CD4-positive, alpha-beta T cell treated with Interleukin-15 for 1 hour (primary cell): ENCODE measurements around the gene SLC23A2.
"Not testable (repeated sequence)": the region's sequence is repeated elsewhere in the genome, so short reads cannot be mapped to it uniquely, and the experiment has no call there.

ENCODE experiments used
- DNase-seq: peaks from one replicate; pipeline ENCODE4 v3.0.0-alpha.2; 2020

Gene SLC23A2

DNA sequence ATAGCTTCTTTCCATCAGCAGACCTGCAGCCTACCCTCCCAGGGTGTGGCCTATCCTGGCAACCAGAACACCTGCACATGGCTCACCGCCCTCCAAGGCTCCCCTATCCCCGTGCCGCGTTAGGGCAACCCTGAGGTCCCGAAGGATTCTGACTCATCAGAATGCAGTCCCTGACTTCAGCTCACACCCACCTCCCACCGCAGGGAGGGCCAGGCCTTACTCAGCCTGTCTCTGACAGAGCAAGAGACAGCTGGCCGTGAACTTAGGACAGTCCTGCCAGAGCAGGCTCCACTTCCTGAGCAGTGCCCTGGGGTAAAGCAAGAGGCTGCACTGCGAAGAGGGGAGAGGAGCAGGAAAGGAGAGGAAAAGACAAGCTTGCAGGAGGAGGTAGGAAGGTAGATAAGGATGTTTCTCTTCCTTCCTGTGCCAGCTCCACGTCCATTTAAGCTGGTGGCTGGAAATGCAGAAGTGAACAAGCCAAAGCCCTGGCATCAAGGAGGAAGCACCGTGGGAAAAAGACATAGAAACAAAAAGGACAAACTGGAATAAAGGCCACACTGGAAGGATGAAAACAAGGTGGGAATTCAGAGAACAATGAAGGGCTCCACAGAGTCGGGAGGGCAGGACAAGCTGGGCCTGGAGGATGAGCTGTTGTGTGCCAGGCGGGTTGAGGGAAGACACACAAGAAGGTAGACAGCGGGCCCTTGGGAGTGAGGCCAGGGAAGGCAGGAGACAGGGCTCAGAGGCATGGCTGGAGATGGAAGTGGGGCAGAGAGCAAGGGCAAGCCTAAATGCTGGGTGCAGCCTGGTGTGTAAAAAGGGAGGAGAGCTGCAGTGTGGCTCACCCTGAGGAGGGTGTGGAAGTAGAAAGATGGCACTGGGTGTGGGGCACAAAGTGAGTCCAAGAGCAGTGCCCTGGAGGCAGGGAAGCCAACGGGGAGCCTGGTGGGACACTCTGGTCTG, 102.7 kb downstream of the SLC23A2 start:
- DNase-seq, result no peak

DNA sequence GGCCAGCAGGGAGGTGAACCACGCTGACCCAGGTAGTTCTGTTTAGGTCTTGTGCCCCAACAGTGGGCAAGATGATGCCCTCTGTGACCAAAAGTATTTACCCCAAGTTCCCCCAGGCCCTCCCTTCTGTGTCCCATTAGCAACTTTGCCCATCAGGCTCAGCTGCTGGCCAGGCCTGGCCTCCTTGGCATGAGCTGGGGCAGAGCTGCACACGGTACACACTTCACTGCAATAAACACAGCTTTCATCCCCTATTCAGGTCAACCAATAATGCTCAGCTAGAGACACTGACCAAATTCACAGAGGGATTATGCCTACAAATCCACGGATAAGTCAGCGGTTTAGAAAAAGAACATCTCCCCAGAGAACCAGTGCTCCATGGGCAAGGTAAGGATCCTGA, 103.7 kb downstream of the SLC23A2 start:
- DNase-seq, result no peak

DNA sequence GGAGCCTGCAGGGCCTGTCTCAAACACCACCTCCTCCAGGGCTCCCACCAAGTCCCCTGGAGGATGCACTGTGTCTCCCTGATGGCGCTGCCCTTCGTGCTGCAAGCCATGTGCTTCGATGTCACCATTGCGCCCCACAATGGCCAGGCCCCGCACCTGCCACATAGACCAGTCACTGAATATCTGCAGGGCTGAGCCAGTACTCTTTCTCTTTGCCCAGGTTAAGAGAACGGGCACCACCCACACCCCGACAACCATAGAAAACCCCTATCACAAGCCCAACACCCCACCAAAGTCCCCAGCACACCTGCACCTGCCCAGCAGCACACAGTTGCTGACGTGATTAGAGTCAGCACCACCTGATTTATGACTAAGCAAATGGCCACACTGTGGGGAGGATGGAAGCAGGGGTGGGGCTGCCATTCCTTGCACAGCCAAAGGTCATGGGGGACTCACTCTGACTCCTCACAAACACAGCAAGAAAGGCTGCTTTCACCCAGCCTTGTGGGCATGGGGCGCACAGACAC, 104.3 kb downstream of the SLC23A2 start:
- DNase-seq, result no peak

DNA sequence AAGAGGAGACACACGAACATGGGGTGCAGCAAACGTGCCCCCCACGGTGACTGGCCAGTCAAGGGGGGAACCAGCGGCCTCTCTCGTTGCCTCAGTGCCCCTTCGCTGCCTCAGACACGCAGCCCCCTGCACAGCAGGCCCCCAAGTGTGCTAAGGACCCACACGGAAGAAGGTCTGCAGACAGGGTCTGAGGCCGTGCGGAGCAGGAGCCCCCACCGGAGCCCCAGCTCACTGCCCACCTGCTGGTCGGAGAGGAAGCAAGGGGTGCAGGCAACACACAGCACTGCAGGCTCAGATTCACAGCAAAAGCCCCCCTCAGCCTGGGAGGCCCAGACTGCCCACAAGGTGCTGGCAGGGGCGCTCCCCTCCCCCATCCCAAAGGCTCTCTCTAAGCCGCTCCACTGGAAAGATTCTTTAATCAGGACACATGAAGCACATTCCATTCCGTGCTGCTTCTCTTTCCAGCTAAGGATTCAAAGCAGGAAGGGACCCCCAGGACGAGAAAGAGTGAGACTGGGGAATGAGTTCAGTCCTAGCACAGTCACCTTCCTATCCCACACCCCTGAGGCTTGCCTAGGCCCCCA, 105.1 kb downstream of the SLC23A2 start:
- DNase-seq, result no peak

DNA sequence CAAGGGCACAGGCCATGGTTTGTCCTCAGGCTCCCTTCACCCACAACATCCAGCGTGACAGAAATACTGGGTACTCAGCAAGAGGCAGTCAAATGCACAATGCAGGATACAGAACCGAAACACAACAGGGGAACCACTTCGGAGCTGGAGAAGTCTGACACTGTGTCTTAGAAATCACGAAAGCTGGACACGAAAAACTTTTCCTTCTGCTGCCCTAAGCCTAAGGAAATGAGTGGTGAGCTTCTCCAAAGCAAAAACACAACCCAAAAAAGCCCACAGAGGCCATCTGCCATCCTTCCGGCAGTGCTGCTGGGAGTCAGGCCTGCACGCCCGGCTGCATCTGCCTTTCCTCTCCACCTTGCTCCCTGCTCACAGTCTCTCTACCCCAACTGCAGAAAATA, 106.3 kb downstream of the SLC23A2 start:
- no peak for DNase-seq

DNA sequence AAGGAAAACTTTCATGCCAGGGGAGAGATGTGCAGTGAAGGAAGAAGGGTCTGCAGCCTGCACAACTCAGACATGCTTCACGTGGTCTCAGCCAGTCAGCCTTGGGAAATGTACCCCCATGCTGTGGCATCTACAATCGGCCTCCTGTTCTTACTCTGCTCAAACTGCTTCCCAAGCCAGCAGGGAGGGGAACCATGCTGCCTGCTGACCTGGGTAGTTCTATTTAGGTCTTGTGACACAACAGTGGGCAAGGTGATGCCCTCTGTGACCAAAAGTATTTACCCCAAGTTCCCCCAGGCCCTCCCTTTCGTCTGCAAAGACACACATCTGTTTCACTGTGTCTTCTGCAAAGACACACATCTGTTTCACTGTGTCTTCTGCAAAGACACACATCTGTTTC, 106.9 kb downstream of the SLC23A2 start:
- no peak for DNase-seq

DNA sequence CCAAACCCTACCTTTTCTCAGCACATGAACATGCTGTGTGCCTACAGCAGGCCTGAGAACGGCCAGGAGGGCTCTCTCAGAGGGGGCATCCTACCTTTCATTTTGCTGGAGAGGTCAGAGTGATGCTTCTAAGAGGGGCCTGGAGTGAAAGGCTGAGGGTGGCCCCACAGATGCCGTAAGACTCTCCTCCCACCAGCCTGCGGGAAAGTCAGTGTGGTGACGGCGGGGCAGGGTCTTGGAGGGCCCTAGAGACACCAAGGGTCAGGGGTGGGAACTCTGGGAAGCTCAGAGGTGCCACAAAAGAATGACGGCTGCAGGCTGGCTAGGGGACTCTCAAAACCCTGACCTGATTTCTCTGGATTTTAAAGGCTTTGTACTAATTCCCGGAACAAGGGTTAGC, 107.6 kb downstream of the SLC23A2 start:
- no peak for DNase-seq

DNA sequence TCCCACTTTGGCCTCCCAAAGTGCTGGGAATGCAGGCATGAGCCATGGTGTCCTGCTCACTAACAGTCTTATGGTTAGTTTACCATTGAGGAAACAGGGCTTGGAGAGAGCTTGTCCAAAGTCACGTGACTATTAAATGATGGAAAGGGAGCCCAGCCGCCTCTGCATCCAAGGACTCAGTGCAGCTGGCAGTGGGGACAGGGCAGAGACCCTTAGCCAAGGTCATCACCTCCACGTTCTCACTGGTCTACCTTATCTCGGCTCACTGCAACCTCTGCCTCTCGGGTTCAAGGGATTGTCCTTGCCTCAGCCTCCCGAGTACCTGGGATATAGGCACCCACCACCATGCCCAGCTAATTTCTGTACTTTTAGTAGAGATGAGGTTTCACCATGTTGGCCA, 109.3 kb downstream of the SLC23A2 start:
- no peak for DNase-seq

DNA sequence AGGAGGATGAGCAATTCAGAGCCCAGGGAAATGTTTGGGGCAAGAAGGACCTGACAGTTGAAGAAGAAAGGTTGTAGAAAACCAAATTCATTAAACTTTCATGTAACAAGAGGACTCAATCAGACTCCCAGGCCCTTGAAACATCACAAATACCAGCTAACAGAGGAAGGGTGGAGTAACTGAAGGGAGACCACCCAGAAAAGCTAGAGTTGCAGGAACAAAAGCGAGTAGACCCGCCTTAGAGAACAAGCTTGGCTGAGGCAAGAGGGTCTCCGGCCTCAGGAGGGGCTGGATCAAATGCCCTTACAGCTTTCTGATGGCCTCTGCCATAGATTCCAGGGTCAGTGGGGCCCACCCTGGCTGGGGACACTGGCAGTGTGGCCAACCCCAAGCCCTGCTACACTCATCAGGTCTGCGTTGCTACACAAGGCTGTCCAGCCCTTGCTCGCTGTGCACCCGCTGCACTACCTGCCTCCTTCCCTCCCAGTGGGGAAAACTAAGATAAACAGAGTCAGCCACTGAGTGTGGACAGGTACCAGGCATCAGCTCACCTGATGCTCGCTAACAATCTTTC, 110.0 kb downstream of the SLC23A2 start:
- DNase-seq, result no peak

DNA sequence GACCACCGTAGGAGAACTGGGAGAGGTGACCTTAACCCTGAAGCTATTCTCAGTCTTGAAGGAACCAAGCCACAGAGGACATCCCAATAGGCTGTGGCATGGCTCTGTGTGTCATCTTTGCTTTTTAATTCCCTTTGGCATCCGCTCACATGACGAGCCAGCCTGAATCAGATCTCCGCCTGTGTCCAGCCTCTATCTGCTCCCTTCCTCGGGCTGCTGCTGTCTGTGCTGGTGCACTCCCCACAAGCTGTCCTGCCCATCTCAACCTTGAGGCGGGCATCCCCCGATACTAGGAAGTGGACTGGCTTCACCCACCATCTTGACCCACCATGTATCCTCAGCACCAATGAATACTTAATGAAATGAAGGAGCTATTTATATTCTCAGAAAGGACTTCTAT, 111.9 kb downstream of the SLC23A2 start:
- DNase-seq, result no peak

DNA sequence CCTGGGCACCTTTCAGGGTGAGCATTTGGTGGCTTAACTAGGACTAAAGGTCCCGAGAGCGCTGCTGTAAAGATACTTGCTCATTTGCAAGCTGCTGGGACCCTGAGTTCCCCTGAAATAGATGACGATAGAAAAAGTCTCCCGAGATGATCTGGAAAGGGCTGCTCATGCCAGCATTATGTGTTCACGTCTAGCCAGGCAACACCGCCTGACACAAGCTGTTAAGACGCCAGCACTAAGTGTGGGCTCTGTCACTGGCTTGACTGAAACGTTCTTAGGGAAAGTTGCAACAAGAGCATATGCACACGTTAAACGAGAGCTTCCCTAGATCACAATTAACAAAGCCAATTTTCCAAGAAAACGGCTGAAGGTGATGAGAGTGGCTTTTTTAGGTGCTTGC, 113.7 kb downstream of the SLC23A2 start:
- no peak for DNase-seq

DNA sequence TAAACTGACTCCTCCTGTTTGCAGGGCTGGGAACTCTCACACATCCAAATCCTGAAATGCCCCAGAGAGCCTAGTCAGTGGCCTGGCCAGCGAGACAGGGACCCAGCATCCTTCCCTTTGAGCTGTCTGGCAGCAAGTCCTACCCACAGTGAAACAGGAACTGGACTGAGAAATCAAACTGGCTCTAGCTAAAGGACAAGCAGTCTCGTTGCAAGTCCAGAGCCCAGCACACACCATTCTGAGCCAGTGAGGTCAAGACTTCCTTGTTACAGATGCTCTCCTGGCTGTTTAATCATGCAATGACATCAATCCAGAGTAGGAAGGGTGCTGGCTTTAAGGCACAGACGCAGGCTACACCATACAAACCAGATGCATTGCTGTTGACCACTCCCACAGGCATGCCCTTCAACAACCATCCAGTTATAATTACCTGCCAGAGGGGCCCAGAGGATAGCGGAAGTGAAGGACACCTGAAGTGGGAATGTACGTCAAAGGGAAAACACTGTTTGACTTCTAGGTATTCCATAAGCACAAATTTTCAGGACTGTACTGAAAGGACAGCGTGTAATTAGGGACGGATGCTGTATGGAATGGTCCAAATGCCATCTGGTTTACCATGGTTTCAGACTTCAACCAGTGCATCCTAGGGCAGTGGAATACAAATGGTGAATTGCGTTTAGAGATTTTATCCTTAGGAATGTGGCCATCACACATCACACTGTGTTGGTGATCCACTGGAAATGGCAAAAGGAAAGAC, 114.4 kb downstream of the SLC23A2 start:
- no peak for DNase-seq

DNA sequence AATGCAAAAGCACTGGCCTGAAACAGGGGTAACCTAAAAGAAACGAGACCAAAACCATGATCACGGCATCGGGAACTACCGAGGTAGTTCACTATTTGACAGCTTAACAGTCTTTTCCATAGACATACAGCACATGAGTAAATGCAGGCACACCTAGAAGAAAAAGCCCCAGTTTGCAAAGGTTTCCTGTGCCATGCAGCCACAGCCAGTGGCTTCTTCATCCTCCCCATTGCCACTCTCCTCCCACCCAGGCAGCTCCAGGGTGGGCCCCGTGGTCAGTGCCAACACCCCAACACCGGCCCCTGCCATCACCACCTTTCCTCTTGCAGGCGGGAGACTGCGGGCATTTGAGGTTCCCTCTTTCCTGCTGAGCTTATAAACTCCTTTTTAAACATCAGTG, 115.4 kb downstream of the SLC23A2 start:
- no peak for DNase-seq

DNA sequence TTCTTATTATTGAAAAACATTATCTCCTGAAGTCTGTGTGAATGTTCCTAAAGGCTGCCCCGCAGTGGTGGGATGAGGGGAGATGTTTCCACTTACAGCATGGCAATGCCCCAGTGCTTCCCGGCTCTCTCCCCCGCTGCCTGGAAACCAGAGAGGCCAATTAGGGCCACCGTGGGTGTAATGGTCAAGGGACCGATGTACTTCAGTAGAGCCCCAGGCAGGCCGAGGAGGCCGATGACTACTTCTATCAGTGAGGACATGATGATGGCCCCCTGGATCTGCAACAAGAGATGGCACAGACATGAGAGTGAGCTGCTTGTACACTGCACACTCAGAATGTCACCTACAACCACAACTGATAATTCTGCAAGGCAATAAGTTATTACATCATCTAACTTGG, 117.8 kb downstream of the SLC23A2 start:
- DNase-seq, result no peak

DNA sequence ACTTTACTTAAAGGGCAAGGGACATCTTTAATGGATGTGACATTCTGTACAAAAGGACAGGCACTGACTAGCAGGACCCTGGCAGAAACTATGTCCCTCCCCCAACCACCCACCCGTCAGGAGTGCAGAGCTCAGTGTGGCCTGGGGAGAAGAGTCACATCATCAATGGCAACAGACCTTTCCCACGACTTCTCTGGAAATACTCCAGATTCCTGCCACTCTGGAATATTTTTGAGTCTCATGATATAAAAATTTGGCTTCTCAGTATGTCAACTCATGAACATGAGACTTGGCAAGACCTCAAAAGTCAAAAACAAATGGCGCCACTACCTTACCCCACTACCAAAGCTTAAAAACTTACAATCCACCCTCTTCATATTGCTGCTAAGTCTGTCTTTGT, 118.3 kb downstream of the SLC23A2 start:
- DNase-seq, result no peak

DNA sequence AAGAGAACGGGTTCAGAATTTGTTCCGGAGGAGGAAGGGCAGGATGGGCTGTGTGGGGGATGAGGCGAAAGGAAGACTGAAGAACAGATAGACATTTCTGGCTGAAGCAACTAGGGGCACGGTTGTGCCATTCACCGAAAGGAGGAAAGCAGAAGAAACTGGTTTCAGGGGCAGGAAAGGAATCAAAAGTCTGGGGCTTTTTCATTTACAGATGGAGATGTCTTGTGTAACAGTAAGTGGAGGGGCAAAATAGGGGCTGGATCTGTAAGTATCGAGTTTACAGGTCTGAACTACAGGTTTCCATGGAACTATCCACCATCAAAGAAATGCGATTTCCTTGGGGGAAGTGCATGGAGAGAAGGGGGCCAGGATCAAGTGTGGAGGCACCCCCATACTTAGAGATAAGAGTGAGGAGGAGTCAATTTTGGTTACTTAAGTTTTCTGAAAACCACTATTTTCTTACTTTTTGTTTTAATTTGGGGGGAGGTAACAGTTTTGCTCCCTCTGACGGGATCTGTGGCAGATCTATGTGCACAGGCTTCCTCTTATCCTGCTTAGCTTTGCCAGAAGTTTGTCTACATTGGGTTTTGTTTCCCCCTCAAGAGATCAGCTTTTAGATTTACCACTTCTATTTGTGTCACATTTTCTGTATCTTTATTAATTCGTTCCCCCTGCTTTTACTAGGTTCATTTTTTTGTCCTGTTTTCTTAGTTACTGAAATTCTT, 120.1 kb downstream of the SLC23A2 start:
- no peak for DNase-seq

DNA sequence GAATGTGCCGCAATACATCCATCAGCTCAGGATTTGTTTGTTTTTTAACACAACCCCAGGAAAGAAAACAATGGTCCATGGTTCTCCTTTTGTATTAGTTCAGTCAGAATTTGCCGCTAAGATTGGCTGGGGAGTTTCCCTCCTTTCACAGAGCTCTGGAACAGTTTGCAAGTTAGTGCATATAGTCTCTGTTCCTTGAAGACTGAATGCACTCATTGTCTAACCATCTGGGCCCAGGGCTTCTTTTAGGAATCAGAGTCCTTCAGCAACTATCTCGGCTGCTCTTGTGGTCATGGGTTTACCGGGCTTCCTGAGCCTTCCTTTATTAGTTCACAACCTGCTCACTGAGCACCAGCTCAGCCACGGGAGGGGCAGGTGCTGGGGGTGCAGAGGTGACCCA, 121.3 kb downstream of the SLC23A2 start:
- DNase-seq, result no peak

DNA sequence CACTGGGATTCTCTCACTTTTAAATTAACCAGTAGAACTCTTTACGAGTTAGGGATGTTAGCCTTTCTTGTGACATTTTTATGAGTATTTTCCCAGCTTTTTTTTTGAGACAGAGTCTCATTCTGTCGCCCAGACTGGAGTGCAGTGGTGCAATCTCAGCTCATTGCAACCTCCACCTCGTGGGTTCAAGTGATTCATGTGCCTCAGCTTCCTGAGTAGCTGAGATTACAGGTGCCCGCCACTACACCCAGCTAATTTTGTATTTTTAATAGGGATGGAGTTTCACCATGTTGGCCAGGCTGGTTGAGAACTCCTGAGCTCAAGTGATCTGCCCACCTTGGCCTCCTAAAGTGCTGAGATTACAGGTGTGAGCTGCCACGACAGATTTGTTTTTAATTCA, 123.2 kb downstream of the SLC23A2 start:
- not testable (repeated sequence) for DNase-seq

DNA sequence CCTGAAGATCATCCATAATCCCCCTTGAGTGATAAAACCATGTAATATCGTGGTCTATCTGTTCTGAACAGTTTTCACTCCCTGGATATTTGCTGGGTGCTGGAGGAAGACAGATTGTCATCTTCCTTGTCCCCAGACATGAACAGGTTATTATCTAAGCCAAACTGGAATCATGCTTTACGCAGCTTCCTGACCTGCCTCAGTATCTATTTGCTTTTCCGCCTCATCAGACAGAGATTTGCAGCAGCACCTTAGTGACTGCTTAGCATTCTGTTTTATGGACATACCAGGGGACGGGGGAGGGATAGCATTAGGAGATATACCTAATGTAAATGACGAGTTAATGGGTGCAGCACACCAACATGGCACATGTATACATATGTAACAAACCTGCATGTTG, 124.6 kb downstream of the SLC23A2 start:
- no peak for DNase-seq

DNA sequence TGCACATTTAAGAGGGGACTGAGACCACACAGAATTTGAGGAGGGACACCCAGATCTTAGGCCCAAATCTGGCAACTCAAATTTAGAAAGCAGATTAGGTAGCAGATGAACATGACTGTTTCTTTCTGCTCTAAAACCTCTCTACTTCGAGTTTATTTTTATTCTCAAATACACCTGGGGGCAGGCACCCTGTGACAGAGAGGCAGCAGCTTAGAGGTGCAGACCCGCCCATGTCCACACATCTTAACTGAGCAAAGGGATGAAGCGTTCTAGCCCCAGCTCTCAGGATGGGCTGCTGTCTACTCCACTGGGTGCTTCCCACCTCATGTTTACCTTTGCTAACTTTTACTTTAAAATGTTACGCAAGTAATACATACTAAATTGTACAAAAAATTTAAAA, 125.0 kb downstream of the SLC23A2 start:
- no peak for DNase-seq

DNA sequence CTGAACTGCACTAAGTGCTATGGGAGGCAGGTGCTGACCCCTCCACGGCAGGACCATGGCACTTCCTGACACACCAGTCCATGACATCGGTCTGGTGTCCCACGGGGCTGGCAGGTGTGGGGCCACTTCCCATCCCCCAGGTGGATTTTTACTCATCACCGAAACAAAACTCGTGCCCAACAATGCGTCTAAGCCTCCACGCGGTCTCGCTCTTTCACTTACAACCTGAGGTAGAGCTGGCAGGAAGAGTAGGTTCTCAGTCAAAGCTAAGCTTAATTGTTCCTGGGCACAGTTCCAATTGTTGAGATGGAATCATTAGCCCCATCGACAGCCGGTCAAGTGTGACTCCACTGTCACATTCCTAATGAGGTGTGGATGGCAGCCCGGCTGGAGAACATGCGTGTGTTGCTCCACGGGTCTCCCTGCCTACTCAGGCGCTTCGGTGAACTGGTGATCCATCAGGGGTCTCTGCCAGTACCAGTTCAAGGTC, 125.7 kb downstream of the SLC23A2 start:
- no peak for DNase-seq

DNA sequence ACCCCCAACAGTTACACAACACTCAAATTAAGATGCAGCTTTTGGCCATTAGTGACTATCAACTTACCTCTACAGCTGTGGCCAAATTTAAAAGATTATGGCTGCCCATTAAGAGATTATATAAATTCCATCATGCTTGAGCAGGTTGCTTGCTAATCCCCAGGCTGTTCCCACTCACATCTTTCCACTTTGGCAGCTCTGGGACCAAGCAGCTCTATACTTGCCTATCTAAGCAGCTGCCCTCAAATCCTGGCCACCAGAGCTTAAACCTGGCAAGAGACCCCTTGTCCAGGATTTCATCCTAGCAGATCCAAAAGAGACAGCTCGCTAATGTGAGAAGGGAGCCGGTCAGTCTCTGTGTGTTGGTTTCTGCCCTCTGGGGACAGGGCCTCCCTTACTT, 127.9 kb downstream of the SLC23A2 start:
- DNase-seq, result no peak
